Trophoblast cell (in vitro differentiated cells and primary cell): ENCODE measurements around the gene MYH15. TPM values are rescaled to one million over a fixed set of nuclear protein-coding genes. Genes with fewer than 3 reads are reported as not detected.

Experiments
- DNase-seq, 2 donors: peaks; one replicate each; pipeline ENCODE4 v3.0.0-alpha.2; 2016
- H2AFZ ChIP-seq: 2 replicates; pipeline ENCODE4 v1.6.1; 2013; ENCODE audit warnings: low read length, moderate library complexity, mild to moderate bottlenecking; ENCODE audit not compliant: insufficient read depth, poor library complexity
- H2AK5ac ChIP-seq: 2 replicates; pipeline ENCODE4 v1.6.1; 2013; ENCODE audit warnings: mild to moderate bottlenecking, low read length
- H2BK120ac ChIP-seq: 2 replicates; pipeline ENCODE4 v1.6.1; 2013; ENCODE audit warnings: low read length, mild to moderate bottlenecking, moderate library complexity; ENCODE audit not compliant: insufficient read depth, poor library complexity
- H2BK12ac ChIP-seq: 2 replicates; pipeline ENCODE4 v1.6.1; 2013; ENCODE audit warnings: mild to moderate bottlenecking, low read length, moderate library complexity
- H2BK5ac ChIP-seq: 2 replicates; pipeline ENCODE4 v1.6.1; 2013; ENCODE audit warnings: low read length, low read depth, moderate library complexity, mild to moderate bottlenecking; ENCODE audit not compliant: poor library complexity
- H3K14ac ChIP-seq: 2 replicates; pipeline ENCODE4 v1.6.1; 2013; ENCODE audit warnings: mild to moderate bottlenecking, low read length
- H3K18ac ChIP-seq: 2 replicates; pipeline ENCODE4 v1.6.1; 2013; ENCODE audit warnings: mild to moderate bottlenecking, low read length
- H3K23ac ChIP-seq: 2 replicates; pipeline ENCODE4 v1.6.1; 2013; ENCODE audit warnings: low read length
- H3K27ac ChIP-seq: 2 replicates; pipeline ENCODE4 v1.5.1; 2013; ENCODE audit warnings: low read depth, mild to moderate bottlenecking, inconsistent platforms, low read length, moderate library complexity
- H3K27me3 ChIP-seq: 2 replicates; pipeline ENCODE4 v1.6.1; 2013; ENCODE audit warnings: inconsistent platforms, mild to moderate bottlenecking, low read length, moderate library complexity; ENCODE audit not compliant: insufficient read depth
- H3K36me3 ChIP-seq, 2 experiments: 1 replicate in 1 of 2; 2 replicates in 1 of 2; pipeline ENCODE4 v1.6.1; 2013; ENCODE audit warnings: low read length in 2 of 2, mild to moderate bottlenecking in 2 of 2, moderate library complexity in 1 of 2; ENCODE audit not compliant: insufficient read depth in 2 of 2, control insufficient read depth in 1 of 2
- H3K4ac ChIP-seq: 2 replicates; pipeline ENCODE4 v1.6.1; 2013; ENCODE audit warnings: low read depth, mild to moderate bottlenecking, low read length, moderate library complexity
- H3K4me1 ChIP-seq, 2 experiments: 1 replicate in 1 of 2; 2 replicates in 1 of 2; pipeline ENCODE4 v1.6.1; 2013; ENCODE audit warnings: low read length in 2 of 2, mild to moderate bottlenecking in 2 of 2, moderate library complexity in 1 of 2; ENCODE audit not compliant: insufficient read depth in 2 of 2, control insufficient read depth in 1 of 2
- H3K4me2 ChIP-seq: 2 replicates; pipeline ENCODE4 v1.6.1; 2013; ENCODE audit warnings: inconsistent platforms, mild to moderate bottlenecking, low read length, moderate library complexity
- H3K4me3 ChIP-seq: 2 replicates; pipeline ENCODE4 v1.5.1; 2013; ENCODE audit warnings: mild to moderate bottlenecking, low read depth, low read length, inconsistent platforms
- H3K79me1 ChIP-seq: one replicate; pipeline ENCODE4 v1.6.1; 2013; ENCODE audit warnings: low read length
- H3K79me2 ChIP-seq: 2 replicates; pipeline ENCODE4 v1.6.1; 2013; ENCODE audit warnings: low read length, mild to moderate bottlenecking; ENCODE audit not compliant: control insufficient read depth, insufficient read depth, poor library complexity
- H3K9ac ChIP-seq: 2 replicates; pipeline ENCODE4 v1.6.1; 2013; ENCODE audit warnings: mild to moderate bottlenecking, low read length
- H3K9me3 ChIP-seq: 2 replicates; pipeline ENCODE4 v1.6.1; 2013; ENCODE audit warnings: low read depth, mild to moderate bottlenecking, control low read depth, inconsistent platforms, low read length; ENCODE audit not compliant: insufficient read depth
- H4K12ac ChIP-seq: 2 replicates; pipeline ENCODE4 v1.6.1; 2013; ENCODE audit warnings: low read depth, mild to moderate bottlenecking, low read length, moderate library complexity
- H4K8ac ChIP-seq: 2 replicates; pipeline ENCODE4 v1.6.1; 2013; ENCODE audit warnings: low read depth, mild to moderate bottlenecking, low read length, moderate library complexity
- H4K91ac ChIP-seq: one replicate; pipeline ENCODE4 v1.6.1; 2013; ENCODE audit warnings: low read depth, mild to moderate bottlenecking, low read length, moderate library complexity
- WGBS: extraction: QIAGEN DNeasy Blood & Tissue Kit; methylation state at CpG from one replicate; pipeline ENCODE4 v1.1.7; 2013; ENCODE audit warnings: missing lambda C conversion rate; ENCODE audit not compliant: insufficient read length, insufficient coverage; ENCODE audit errors: extremely low coverage; 5-methylcytosine and 5-hydroxymethylcytosine counted together
- polyA plus RNA-seq: library from polyadenylated mRNA; stranded (reverse); fragments of 200-250 nt; gene quantifications from 2 replicates; pipeline ENCODE4 v1.2.3, GENCODE V29; 2013

The MYH15 gene
- 0.32 and 0.37 TPM in 2 replicates for polyA plus RNA-seq

- no CpG with 5 or more reads among the region's 3 CpGs for WGBS
- Histone ChIP-seq H3K4me1 (peaks cover 3 to 5% of the 10 kb centered on the region in 2 experiments), H2BK120ac (no peak within 1 kb of the TSS), H3K9me3 (no peaks in the 10 kb centered on the region), H2BK12ac (no peak within 1 kb of the TSS), H3K27ac (peak within 1 kb of the TSS; percentile 42), H4K12ac (no peak within 1 kb of the TSS), H2AFZ (peak within 1 kb of the TSS; percentile 30), H4K8ac (no peak within 1 kb of the TSS), H3K4ac (no peak within 1 kb of the TSS), H2AK5ac (no peak within 1 kb of the TSS), H3K27me3 (no peaks in the 10 kb centered on the region), H3K4me3 (no peak within 1 kb of the TSS), H3K4me2 (no peak within 1 kb of the TSS), H4K91ac (peak within 1 kb of the TSS; percentile 60), H3K18ac (no peak within 1 kb of the TSS), H3K23ac (no peak within 1 kb of the TSS), H3K79me1 (peaks cover 2% of the 10 kb centered on the region), H3K79me2 (no peaks in the 10 kb centered on the region), H3K14ac (no peak within 1 kb of the TSS), H3K36me3 (no peaks in the 10 kb centered on the region), H2BK5ac (peak within 1 kb of the TSS; percentile 54), H3K9ac (no peak within 1 kb of the TSS)
- no peak for DNase-seq
These were observed at the start of gene MYH15 for GRCh38 chr3:108510496-108510895. Gene MYH15, minus strand, starts transcription at chr3:108510596. Its CDS starts 66 bp downstream, at chr3:108510530.

GRCh38 chr3:108555966-108556581 lies 45.7 kb upstream of the MYH15 start:
- Histone ChIP-seq H3K79me1 (peaks cover 3% of the 10 kb centered on the region), H4K8ac (no peak overlapping the region), H4K91ac (no peak overlapping the region), H4K12ac (no peak overlapping the region), H2BK5ac (no peak overlapping the region), H3K23ac (no peak overlapping the region), H3K27me3 (no peaks in the 10 kb centered on the region), H2AK5ac (no peak overlapping the region), H2BK12ac (no peak overlapping the region), H3K18ac (no peak overlapping the region), H3K4me1 (no peaks in the 10 kb centered on the region), H2BK120ac (no peak overlapping the region), H3K9me3 (no peaks in the 10 kb centered on the region), H3K4me3 (no peak overlapping the region), H3K36me3 (peaks cover 0 to 6% of the 10 kb centered on the region in 2 experiments), H3K79me2 (no peaks in the 10 kb centered on the region), H3K4me2 (no peak overlapping the region), H2AFZ (no peak overlapping the region), H3K27ac (peak overlapping the region; percentile 61), H3K9ac (no peak overlapping the region), H3K14ac (no peak overlapping the region), H3K4ac (no peak overlapping the region)
- no peak for DNase-seq
- no CpG with 5 or more reads among the region's 2 CpGs for WGBS

- no peak overlapping the region for H3K4me2 ChIP-seq
- H2AFZ ChIP-seq: no peak overlapping the region
- H3K18ac ChIP-seq: no peak overlapping the region
- H3K4me3 ChIP-seq: no peak overlapping the region
- H2BK5ac ChIP-seq: no peak overlapping the region
- DNase-seq: peak in 1 of 2 donors; percentile 49
- peaks cover 3% of the 10 kb centered on the region for H3K79me1 ChIP-seq
- no peak overlapping the region for H3K9ac ChIP-seq
- no peak overlapping the region for H3K4ac ChIP-seq
- H2AK5ac ChIP-seq: no peak overlapping the region
- no peak overlapping the region for H4K8ac ChIP-seq
- peak overlapping the region; percentile 61 for H3K27ac ChIP-seq
- H4K91ac ChIP-seq: no peak overlapping the region
- no peak overlapping the region for H2BK120ac ChIP-seq
- no peak overlapping the region for H3K14ac ChIP-seq
- no peaks in the 10 kb centered on the region for H3K27me3 ChIP-seq
- WGBS: no CpG with 5 or more reads among the region's 3 CpGs
- no peaks in the 10 kb centered on the region for H3K4me1 ChIP-seq
- peaks cover 0 to 3% of the 10 kb centered on the region in 2 experiments for H3K36me3 ChIP-seq
- no peak overlapping the region for H4K12ac ChIP-seq
- H3K79me2 ChIP-seq: no peaks in the 10 kb centered on the region
- H3K9me3 ChIP-seq: no peaks in the 10 kb centered on the region
- H3K23ac ChIP-seq: no peak overlapping the region
- no peak overlapping the region for H2BK12ac ChIP-seq
These were observed 44.6 kb upstream of the MYH15 start for GRCh38 chr3:108554913-108555571.

GRCh38 chr3:108554229-108554628 lies 43.8 kb upstream of the MYH15 start:
- Histone ChIP-seq H3K4me1 (no peaks in the 10 kb centered on the region), H4K8ac (no peak overlapping the region), H3K18ac (no peak overlapping the region), H3K27ac (no peak overlapping the region), H3K4ac (no peak overlapping the region), H3K14ac (no peak overlapping the region), H3K23ac (no peak overlapping the region), H2BK12ac (no peak overlapping the region), H3K27me3 (no peaks in the 10 kb centered on the region), H3K4me3 (no peak overlapping the region), H3K9me3 (no peaks in the 10 kb centered on the region), H3K9ac (no peak overlapping the region), H3K79me1 (peaks cover 3% of the 10 kb centered on the region), H3K36me3 (peaks cover 0 to 3% of the 10 kb centered on the region in 2 experiments), H2AK5ac (no peak overlapping the region), H4K12ac (no peak overlapping the region), H2BK5ac (no peak overlapping the region), H2BK120ac (no peak overlapping the region), H3K79me2 (no peaks in the 10 kb centered on the region), H3K4me2 (no peak overlapping the region), H2AFZ (no peak overlapping the region), H4K91ac (no peak overlapping the region)
- DNase-seq: no peak
